ENCODE measurements around the gene SMG1.

DNA sequence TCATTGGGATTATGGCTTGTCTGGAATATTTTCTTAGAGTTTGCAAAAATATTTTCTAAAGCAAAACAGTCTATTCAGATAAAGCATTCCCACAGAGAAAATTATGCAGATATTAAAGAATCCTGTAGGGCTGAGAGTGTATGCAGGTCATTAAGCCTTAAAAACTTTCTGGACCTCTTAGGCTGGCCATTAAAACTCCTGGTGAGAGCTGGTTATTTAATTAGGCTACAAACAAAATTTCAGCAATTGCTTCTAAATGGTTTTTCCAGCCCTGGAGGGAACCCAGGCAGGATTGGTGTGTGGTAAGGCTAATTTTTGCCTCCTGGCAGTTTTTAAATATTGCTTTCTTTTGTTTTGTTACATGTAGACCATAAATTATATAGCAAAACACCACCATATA, 27.3 kb upstream of the SMG1 start:
- no peak for TF ChIP-seq POLR2AphosphoS5 (IDR thresholded peaks at IDR 0.05)
- TF ChIP-seq, protein P1, sequence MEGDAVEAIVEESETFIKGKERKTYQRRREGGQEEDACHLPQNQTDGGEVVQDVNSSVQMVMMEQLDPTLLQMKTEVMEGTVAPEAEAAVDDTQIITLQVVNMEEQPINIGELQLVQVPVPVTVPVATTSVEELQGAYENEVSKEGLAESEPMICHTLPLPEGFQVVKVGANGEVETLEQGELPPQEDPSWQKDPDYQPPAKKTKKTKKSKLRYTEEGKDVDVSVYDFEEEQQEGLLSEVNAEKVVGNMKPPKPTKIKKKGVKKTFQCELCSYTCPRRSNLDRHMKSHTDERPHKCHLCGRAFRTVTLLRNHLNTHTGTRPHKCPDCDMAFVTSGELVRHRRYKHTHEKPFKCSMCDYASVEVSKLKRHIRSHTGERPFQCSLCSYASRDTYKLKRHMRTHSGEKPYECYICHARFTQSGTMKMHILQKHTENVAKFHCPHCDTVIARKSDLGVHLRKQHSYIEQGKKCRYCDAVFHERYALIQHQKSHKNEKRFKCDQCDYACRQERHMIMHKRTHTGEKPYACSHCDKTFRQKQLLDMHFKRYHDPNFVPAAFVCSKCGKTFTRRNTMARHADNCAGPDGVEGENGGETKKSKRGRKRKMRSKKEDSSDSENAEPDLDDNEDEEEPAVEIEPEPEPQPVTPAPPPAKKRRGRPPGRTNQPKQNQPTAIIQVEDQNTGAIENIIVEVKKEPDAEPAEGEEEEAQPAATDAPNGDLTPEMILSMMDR (IDR thresholded peaks at IDR 0.05) = no peak

All from breast epithelium (tissue), 3 donors.